Cardiac septum (tissue), 1 donor: ENCODE data around the gene PHF14. TPM values are rescaled to one million over a fixed set of nuclear protein-coding genes. Genes with fewer than 3 reads are reported as not detected.
A peak's percentile ranks its signal among the peaks of the same experiment; 100 is the strongest.
"Not testable (repeated sequence)": the region's sequence is repeated elsewhere in the genome, so short reads cannot be mapped to it uniquely, and the experiment has no call there.

Experiments
- DNase-seq: peaks from one replicate; pipeline ENCODE4 v3.0.0-alpha.2; 2020; ENCODE audit warnings: low spot score
- intact Hi-C: fragments of 100-400 bp; cut with DNase I; formaldehyde crosslinking; loops from one replicate; pipeline ENCODE4 v1.14.0; 2022
- long read RNA-seq: library from polyadenylated mRNA; unstranded; transcript quantifications from one replicate; pipeline ENCODE4 v2.0.0, GENCODE V29; 2021
- total RNA-seq: library from RNA; stranded (reverse); fragmentation: NEBNext Ultra II Directional; extraction: Animal tissue kit (Norgen Biotek cat#: 25700); gene quantifications from one replicate; pipeline ENCODE4 v1.2.1, GENCODE V29; 2021
- donor health status: DM: no; HTN: no; CAD: no.

The PHF14 gene, protein sequence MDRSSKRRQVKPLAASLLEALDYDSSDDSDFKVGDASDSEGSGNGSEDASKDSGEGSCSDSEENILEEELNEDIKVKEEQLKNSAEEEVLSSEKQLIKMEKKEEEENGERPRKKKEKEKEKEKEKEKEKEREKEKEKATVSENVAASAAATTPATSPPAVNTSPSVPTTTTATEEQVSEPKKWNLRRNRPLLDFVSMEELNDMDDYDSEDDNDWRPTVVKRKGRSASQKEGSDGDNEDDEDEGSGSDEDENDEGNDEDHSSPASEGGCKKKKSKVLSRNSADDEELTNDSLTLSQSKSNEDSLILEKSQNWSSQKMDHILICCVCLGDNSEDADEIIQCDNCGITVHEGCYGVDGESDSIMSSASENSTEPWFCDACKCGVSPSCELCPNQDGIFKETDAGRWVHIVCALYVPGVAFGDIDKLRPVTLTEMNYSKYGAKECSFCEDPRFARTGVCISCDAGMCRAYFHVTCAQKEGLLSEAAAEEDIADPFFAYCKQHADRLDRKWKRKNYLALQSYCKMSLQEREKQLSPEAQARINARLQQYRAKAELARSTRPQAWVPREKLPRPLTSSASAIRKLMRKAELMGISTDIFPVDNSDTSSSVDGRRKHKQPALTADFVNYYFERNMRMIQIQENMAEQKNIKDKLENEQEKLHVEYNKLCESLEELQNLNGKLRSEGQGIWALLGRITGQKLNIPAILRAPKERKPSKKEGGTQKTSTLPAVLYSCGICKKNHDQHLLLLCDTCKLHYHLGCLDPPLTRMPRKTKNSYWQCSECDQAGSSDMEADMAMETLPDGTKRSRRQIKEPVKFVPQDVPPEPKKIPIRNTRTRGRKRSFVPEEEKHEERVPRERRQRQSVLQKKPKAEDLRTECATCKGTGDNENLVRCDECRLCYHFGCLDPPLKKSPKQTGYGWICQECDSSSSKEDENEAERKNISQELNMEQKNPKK
- total RNA-seq, result 15.6 TPM
- long read RNA-seq, partial matches to known transcripts, result 7 of 11 reads
- long read RNA-seq, other reads (novel, unspliced or antisense), result 0 of 11 reads

DNA sequence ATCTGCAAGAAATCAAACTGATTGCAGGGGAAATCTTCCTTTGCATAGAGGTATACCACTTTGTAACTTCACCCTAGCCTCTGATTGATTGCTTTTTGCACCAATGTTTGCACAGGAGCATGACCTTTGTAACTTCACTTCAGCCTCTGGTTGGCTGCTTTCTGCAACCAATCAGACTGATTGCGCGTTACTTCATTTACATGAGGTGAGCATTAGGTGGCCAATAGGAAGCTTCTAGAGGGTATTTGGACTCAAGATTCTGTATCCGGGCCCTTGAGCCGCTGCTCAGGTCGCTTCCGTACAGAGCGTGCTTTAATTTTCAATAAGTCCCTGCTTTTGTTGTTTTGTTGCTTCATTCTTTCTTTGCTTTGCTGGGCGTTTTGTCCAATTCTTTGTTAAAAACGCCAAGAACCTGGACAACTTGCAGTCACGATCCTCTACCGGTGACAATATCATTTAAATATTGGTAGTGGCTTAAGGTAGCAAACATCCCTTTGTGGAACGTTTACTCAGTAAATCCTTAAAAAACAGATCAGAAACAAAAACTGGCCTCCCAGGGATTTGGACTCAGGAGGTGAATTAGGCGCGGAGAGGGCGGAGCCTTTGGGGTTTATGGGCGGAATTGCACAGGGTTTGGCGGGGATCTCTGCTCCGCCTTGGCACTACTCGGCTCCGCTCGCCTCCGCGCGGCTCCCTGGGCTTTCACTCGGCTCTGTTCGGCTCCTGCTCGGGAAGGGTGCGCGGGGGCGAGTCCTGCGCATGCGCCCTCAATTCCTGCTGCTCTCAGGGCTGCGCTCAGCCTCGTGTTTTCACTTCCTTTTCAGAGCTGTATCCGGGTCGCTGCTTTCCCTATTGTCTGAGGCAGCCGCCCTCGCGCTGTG is at the start of gene PHF14:
Gene PHF14 (plus strand): TSS at position 812 of the 881 bp plus-strand sequence. CDS start 452 bp downstream, outside the sequence.
- intact Hi-C loops, result loop anchor here (1.0 kb wide), 1 partner anchor 33 kb away; a partner anchor contains a TSS
- DNase-seq, result peak; percentile 98

- intact Hi-C loops, result no loop called here
- DNase-seq, result no peak
Observed at GRCh38 chr7:10924370-10924769, 49.3 kb upstream of the PHF14 start.

DNA sequence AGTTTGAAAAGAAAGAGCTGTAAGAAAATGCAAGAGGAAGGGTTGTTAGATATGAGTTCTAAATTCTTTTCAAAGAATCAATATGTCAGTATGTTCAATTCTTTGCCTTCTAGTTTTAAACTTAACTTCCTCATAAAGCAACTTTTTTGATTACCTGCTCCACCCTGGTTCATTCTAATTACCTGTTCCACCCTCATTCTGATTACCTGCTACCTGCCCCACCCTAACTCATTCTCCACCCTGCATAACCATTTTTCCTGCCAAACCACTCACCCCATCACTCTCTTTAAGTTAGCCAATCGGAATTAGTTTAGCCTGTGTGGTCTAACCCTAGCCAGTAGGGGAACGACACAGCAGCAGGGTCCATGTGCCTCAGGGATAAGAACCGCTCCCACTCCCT is 45.5 kb upstream of the PHF14 start:
- DNase-seq, intact Hi-C loops: not testable (repeated sequence)

DNA sequence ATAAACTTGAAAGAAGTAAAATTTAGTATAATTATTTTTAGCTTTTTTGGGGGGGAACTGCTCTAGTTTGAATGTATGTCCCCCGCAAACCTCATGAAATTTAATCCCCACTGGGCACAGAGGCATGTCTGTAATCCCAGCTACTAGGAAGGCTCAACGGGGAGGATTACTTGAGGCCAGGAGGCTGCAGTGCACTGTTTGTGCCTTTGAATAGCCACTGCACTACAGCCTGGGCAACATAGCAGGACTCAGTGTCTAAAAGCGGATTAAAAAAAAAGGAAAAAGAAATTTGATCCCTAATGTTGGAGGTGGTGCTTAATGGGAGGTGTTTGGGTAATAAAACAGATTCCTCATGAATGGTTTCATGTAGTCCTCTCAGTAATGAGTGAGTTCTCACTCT is 43.1 kb upstream of the PHF14 start:
- intact Hi-C loops, result no loop called here
- no peak for DNase-seq

DNA sequence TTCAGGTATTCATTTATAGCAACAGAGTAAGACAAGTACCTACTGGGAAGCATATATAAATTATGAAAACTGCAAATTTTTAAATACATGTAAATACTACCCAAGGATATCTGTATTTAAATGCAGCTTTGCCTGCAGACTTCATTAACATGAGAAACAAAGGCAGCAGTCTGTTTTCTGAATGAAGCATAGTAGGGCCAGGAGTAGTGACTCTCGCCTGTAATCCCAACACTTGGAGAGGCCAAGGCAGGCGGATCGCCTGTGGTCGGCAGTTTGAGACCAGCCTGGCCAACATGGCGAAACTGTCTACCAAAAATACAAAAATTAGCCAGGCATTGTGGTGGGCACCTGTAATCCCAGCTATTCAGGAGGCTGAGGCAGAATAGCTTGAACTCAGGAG is 42.5 kb upstream of the PHF14 start:
- intact Hi-C loops, result no loop called here

DNA sequence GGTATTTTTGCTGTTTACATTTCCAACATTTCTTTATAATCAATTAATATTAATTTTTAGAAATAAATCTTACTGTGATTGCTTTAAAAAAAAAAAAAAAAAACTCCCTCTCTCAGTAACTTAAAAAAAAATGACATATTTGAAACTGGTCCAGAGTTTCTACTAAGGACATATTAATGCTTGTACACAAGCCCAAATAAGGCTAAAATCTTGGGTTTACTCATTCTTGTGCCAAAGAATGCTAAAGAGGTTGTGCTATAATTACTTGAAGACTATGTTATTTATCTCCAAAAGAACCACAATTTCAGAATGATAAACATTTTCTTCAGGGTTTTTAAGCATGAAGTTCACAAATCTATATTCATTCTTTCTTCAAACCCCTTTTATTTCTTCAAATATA is 39.4 kb upstream of the PHF14 start:
- no peak for DNase-seq
- intact Hi-C loops, result no loop called here

More for the DNA sequence above, 42.5 kb upstream of the PHF14 start:
- no peak for DNase-seq

DNA sequence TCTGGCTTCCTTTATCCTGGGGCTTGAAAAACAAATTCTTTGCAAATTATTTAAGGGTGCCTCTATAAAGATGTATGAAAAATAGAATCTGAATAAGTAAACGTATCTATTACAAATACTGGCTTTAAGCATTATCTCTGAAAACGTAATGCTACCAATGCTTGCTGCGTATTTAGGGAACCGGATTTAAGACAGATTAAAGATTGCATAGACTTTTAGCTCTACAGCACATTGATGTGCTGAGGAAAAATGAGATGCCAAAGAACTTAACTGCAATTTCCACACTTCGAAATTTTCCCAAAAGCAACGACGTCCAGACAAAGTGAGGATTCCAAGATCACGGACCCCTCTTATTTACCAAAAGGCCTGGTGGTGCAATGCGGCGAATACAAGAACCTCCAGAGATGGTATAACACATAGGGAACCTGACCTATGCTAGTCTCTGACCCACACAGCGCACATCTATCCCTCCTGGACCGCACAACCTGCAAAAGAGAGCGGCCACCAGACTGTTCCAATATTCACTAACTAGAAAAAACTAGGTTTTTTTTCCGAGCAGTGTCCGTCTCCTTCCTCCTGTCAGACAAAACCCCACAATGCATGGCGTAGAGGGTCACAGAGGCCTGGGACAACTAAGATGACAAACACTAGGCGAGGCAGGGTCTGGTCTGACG is 34.3 kb upstream of the PHF14 start:
- no peak for DNase-seq
- intact Hi-C loops, result no loop called here

GRCh38 chr7:10939911-10940703 is 33.6 kb upstream of the PHF14 start:
- intact Hi-C loops, result loop anchor here (1.0 kb wide), 1 partner anchor 33 kb away; the partner anchor contains the start of gene PHF14
- peak; percentile 92 for DNase-seq

- intact Hi-C loops, result loop anchor here (1.0 kb wide), 1 partner anchor 32 kb away; the partner anchor contains the start of gene PHF14
- DNase-seq, result no peak
Observed at GRCh38 chr7:10940704-10941355, 32.8 kb upstream of the PHF14 start.

GRCh38 chr7:10950494-10950893 is 23.2 kb upstream of the PHF14 start:
- intact Hi-C loops, result no loop called here

GRCh38 chr7:10950974-10951578 is 22.6 kb upstream of the PHF14 start:
- DNase-seq, intact Hi-C loops: not testable (repeated sequence)

More at GRCh38 chr7:10950494-10950893, 23.2 kb upstream of the PHF14 start:
- no peak for DNase-seq

GRCh38 chr7:10952588-10952987 is 21.1 kb upstream of the PHF14 start:
- no peak for DNase-seq
- intact Hi-C loops, result no loop called here

DNA sequence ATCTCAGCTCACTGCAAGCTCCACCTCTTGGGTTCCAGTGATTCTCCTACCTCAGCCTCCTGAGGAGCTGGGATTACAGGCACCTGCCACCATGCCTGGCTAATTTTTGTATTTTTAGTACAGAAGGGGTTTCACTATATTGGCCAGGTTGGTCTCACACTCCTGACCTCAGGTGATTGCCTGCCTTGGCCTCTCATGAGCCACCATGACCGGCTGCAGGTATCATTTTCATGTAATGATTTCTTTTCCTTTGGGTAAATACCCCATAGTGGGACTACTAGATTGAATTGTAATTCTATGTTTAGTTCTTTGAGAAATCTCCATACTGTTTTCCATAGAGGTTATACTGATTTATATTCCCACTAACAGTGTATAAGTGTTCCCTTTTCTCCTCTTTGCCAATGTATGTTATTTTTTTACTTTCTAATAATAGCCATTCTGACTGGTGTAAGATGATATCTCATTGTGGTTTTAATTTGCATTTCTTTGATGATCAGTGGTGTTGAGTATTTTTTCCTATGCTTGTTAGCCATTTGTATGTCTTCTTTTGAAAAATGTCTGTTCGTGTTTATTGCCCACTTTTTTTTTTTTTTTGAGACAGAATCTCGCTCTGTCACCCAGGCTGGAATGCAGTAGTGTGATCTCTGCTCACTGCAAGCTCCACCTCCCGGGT is 20.5 kb upstream of the PHF14 start:
- intact Hi-C loops, DNase-seq: not testable (repeated sequence)

- DNase-seq, result no peak
- intact Hi-C loops, result no loop called here
Observed at GRCh38 chr7:10956528-10956927, 17.1 kb upstream of the PHF14 start.

GRCh38 chr7:10960242-10960641 is 13.4 kb upstream of the PHF14 start:
- intact Hi-C loops, DNase-seq: not testable (repeated sequence)

DNA sequence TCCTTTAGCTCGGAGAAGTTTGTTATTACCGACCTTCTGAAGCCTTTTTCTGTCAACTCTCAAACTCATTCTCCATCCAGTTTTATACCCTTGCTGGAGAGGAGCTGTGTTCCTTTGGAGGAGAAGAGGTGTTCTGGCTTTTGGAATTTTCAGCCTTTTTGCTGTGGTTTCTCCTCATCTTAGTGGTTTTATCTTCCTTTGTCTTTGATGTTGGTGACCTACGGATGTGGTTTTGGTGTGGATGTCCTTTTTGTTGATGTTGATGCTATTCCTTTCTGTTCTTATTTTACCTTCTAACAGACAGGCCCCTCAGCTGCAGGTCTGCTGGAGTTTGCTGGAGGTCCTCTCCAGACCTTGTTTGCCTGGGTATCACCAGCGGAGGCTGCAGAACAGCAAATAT is 8.7 kb upstream of the PHF14 start:
- intact Hi-C loops, DNase-seq: not testable (repeated sequence)
